Lower leg skin (tissue), 3 donors: ENCODE measurements around the gene EXD1.

Experiments used
- POLR2A ChIP-seq, 2 donors: fragments of 450-650 bp; IDR thresholded peaks; one replicate each; pipeline ENCODE4 v1.6.1; 2016 to 2017; ENCODE audit warnings: antibody characterized with exemption in 2 of 2, mild to moderate bottlenecking in 1 of 2, moderate library complexity in 1 of 2
- TF ChIP-seq, protein P1 (sequence below), 3 donors: fragments of 450-650 bp; IDR thresholded peaks; one replicate each; pipeline ENCODE4 v1.5.1; 2016; ENCODE audit warnings: antibody characterized with exemption in 3 of 3, mild to moderate bottlenecking in 3 of 3, moderate library complexity in 2 of 3

DNA sequence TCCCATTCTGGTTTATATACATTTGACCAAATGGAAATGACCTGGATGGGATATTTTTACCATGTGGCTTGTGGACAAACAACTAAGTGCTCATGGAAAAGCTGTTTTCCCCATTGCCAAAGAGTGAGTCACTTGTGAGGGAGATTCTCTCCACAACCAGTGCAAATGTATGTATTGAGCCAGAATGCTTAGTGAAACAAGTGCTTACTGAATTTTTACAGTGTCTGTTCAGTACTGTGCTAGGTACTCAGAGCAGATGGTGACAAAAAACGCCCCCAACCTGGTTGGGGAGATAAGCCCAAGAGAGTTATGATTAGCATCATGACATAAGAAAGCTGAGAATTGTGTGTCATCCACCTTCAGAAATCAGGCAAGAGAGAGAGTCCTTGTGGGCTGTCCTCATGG lies 2.8 kb upstream of the EXD1 start:
- TF ChIP-seq, protein P1, sequence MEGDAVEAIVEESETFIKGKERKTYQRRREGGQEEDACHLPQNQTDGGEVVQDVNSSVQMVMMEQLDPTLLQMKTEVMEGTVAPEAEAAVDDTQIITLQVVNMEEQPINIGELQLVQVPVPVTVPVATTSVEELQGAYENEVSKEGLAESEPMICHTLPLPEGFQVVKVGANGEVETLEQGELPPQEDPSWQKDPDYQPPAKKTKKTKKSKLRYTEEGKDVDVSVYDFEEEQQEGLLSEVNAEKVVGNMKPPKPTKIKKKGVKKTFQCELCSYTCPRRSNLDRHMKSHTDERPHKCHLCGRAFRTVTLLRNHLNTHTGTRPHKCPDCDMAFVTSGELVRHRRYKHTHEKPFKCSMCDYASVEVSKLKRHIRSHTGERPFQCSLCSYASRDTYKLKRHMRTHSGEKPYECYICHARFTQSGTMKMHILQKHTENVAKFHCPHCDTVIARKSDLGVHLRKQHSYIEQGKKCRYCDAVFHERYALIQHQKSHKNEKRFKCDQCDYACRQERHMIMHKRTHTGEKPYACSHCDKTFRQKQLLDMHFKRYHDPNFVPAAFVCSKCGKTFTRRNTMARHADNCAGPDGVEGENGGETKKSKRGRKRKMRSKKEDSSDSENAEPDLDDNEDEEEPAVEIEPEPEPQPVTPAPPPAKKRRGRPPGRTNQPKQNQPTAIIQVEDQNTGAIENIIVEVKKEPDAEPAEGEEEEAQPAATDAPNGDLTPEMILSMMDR (IDR thresholded peaks at IDR 0.05): no peak
- TF ChIP-seq POLR2A (IDR thresholded peaks at IDR 0.05): no peak
